Astrocyte (in vitro differentiated cells and primary cell): ENCODE measurements around the gene ARHGAP11A. TPM values are rescaled to one million over a fixed set of nuclear protein-coding genes. Genes with fewer than 3 reads are reported as not detected.

Source experiments
- DNase-seq: peaks from one replicate; pipeline ENCODE4 v3.0.0-alpha.2; 2010; ENCODE audit warnings: low read depth
- FAIRE-seq: peaks from 2 replicates; lab custom pipeline; 2011; peaks lifted over from hg19 to GRCh38; lab: Jason Lieb, UNC
- H2AFZ ChIP-seq: 2 replicates; pipeline ENCODE4 v1.6.0; 2012; ENCODE audit warnings: low read depth, low read length, inconsistent platforms
- H3K27ac ChIP-seq: 2 replicates; pipeline ENCODE4 v1.5.1; 2011; ENCODE audit warnings: low read depth, low read length, inconsistent platforms
- H3K27me3 ChIP-seq: 2 replicates; pipeline ENCODE4 v1.6.0; 2011; ENCODE audit warnings: low read length, inconsistent platforms; ENCODE audit not compliant: insufficient read depth
- H3K36me3 ChIP-seq: 2 replicates; pipeline ENCODE4 v1.5.1; 2011; ENCODE audit warnings: low read length, inconsistent platforms; ENCODE audit not compliant: insufficient read depth
- H3K4me1 ChIP-seq: 2 replicates; pipeline ENCODE4 v1.5.1; 2011; ENCODE audit warnings: low read length, inconsistent platforms; ENCODE audit not compliant: insufficient read depth
- H3K4me2 ChIP-seq: 2 replicates; pipeline ENCODE4 v1.6.0; 2012; ENCODE audit warnings: low read length, inconsistent platforms
- H3K4me3 ChIP-seq: 2 replicates; pipeline ENCODE4 v1.5.1; 2011; ENCODE audit warnings: low read depth, mild to moderate bottlenecking, low read length, inconsistent platforms; ENCODE audit not compliant: insufficient read depth
- H3K79me2 ChIP-seq: 2 replicates; pipeline ENCODE4 v1.6.0; 2012; ENCODE audit warnings: mild to moderate bottlenecking, low read length, inconsistent platforms; ENCODE audit not compliant: insufficient read depth
- H3K9ac ChIP-seq: 2 replicates; pipeline ENCODE4 v1.6.0; 2012; ENCODE audit warnings: mild to moderate bottlenecking, low read length, inconsistent platforms
- H3K9me3 ChIP-seq: 2 replicates; pipeline ENCODE4 v1.5.1; 2012; ENCODE audit warnings: low read depth, mild to moderate bottlenecking, low read length, inconsistent platforms; ENCODE audit not compliant: insufficient read depth
- H4K20me1 ChIP-seq: 2 replicates; pipeline ENCODE4 v1.6.0; 2012; ENCODE audit warnings: low read length, inconsistent platforms; ENCODE audit not compliant: insufficient read depth
- H3K27ac Mint-ChIP-seq: one replicate; pipeline ENCODE4 v1.8.0; 2021; ENCODE audit warnings: mild to moderate bottlenecking, mixed read lengths; ENCODE audit not compliant: unreplicated experiment
- H3K27me3 Mint-ChIP-seq: one replicate; pipeline ENCODE4 v1.8.0; 2021; ENCODE audit warnings: low read depth, mixed read lengths; ENCODE audit not compliant: unreplicated experiment
- H3K36me3 Mint-ChIP-seq: one replicate; pipeline ENCODE4 v1.8.0; 2021; ENCODE audit warnings: low read depth, mixed read lengths; ENCODE audit not compliant: unreplicated experiment
- H3K4me1 Mint-ChIP-seq: one replicate; pipeline ENCODE4 v1.8.0; 2021; ENCODE audit warnings: low read depth, mixed read lengths; ENCODE audit not compliant: unreplicated experiment
- H3K4me3 Mint-ChIP-seq: one replicate; pipeline ENCODE4 v1.8.0; 2021; ENCODE audit warnings: mild to moderate bottlenecking, moderate library complexity, mixed read lengths; ENCODE audit not compliant: unreplicated experiment
- H3K9me3 Mint-ChIP-seq: one replicate; pipeline ENCODE4 v1.8.0; 2021; ENCODE audit warnings: mild to moderate bottlenecking, mixed read lengths; ENCODE audit not compliant: unreplicated experiment
- CTCF ChIP-seq: IDR thresholded peaks from 2 replicates; pipeline ENCODE4 v1.5.1; 2011; ENCODE audit warnings: low read depth, mild to moderate bottlenecking, inconsistent platforms, low read length, moderate library complexity; ENCODE audit not compliant: insufficient read depth
- EZH2 ChIP-seq: IDR thresholded peaks from 2 replicates; pipeline ENCODE4 v1.6.1; 2012; ENCODE audit warnings: mild to moderate bottlenecking, low read length, inconsistent platforms; ENCODE audit not compliant: insufficient read depth
- total RNA-seq: library from RNA; stranded (reverse); gene quantifications from 2 replicates; pipeline ENCODE4 v1.2.1, GENCODE V29; 2021

Gene ARHGAP11A
- total RNA-seq, 1 donor from 2014 or later, result 15.5 TPM

- Histone ChIP-seq H3K27ac (no peak overlapping the region), H3K4me3 (no peak overlapping the region), H3K4me1 (peaks cover 4% of the 10 kb centered on the region), H3K4me2 (no peak overlapping the region), H3K36me3 (peaks cover 2% of the 10 kb centered on the region), H3K9ac (no peak overlapping the region), H4K20me1 (no peaks in the 10 kb centered on the region), H3K79me2 (no peaks in the 10 kb centered on the region), H3K9me3 (no peaks in the 10 kb centered on the region), H3K27me3 (no peaks in the 10 kb centered on the region), H2AFZ (no peak overlapping the region)
- TF ChIP-seq EZH2, result no peak
- TF ChIP-seq CTCF, result no peak
- H3K4me1 Mint-ChIP-seq, result peaks cover 7% of the 10 kb centered on the region
- H3K36me3 Mint-ChIP-seq, result no peaks in the 10 kb centered on the region
- DNase-seq (no peak), FAIRE-seq (no peak)
- H3K4me3 Mint-ChIP-seq, result no peak overlapping the region
- H3K27me3 Mint-ChIP-seq, result no peaks in the 10 kb centered on the region
- no peaks in the 10 kb centered on the region for H3K9me3 Mint-ChIP-seq
- no peak overlapping the region for H3K27ac Mint-ChIP-seq
Observed at GRCh38 chr15:32643907-32644445, 28.7 kb downstream of the ARHGAP11A start.

DNA sequence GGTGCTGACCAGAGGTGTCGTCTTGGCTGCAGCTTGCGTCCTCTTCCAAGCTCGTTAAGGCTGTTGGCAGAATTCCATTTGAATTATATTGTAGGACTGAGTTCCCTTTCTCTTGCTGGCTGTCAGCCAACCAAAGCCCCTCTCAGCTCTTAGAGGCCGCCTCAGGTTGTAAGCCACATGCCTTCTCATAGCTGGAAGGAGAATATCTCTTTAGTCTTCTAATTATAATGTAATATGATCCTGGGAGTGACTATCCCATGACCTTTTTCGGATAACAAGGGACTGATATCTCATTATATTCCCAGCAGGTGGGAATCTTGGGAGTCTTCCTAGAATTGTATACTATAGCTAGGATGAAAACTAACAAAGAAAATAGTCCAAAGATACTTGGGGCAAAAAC is 31.0 kb downstream of the ARHGAP11A start:
- H3K9ac ChIP-seq, result no peak overlapping the region
- FAIRE-seq, result no peak
- Mint-ChIP-seq H3K4me3 (no peak overlapping the region), H3K9me3 (no peaks in the 10 kb centered on the region), H3K27me3 (no peaks in the 10 kb centered on the region), H3K27ac (no peak overlapping the region), H3K4me1 (peaks cover 7% of the 10 kb centered on the region), H3K36me3 (no peaks in the 10 kb centered on the region)
- no peaks in the 10 kb centered on the region for H3K36me3 ChIP-seq
- no peaks in the 10 kb centered on the region for H3K9me3 ChIP-seq
- TF ChIP-seq CTCF (no peak), EZH2 (no peak)
- H4K20me1 ChIP-seq, result no peaks in the 10 kb centered on the region
- no peaks in the 10 kb centered on the region for H3K79me2 ChIP-seq
- H3K27me3 ChIP-seq, result no peaks in the 10 kb centered on the region
- H3K27ac ChIP-seq, result no peak overlapping the region
- no peak overlapping the region for H3K4me2 ChIP-seq
- peaks cover 4% of the 10 kb centered on the region for H3K4me1 ChIP-seq
- no peak overlapping the region for H2AFZ ChIP-seq
- DNase-seq, result no peak
- no peak overlapping the region for H3K4me3 ChIP-seq

- no peaks in the 10 kb centered on the region for H3K9me3 Mint-ChIP-seq
Observed at GRCh38 chr15:32649342-32649741, 34.0 kb downstream of the ARHGAP11A start.

More at GRCh38 chr15:32649342-32649741, 34.0 kb downstream of the ARHGAP11A start:
- FAIRE-seq, result no peak
- Mint-ChIP-seq H3K4me3 (no peak overlapping the region), H3K36me3 (no peaks in the 10 kb centered on the region), H3K27ac (no peak overlapping the region), H3K27me3 (no peaks in the 10 kb centered on the region), H3K4me1 (peaks cover 12% of the 10 kb centered on the region)
- Histone ChIP-seq H3K79me2 (no peaks in the 10 kb centered on the region), H3K27me3 (no peaks in the 10 kb centered on the region), H2AFZ (no peak overlapping the region), H3K4me3 (no peak overlapping the region), H3K9me3 (no peaks in the 10 kb centered on the region), H3K27ac (no peak overlapping the region), H3K4me1 (no peaks in the 10 kb centered on the region), H4K20me1 (no peaks in the 10 kb centered on the region), H3K4me2 (no peak overlapping the region), H3K36me3 (no peaks in the 10 kb centered on the region), H3K9ac (no peak overlapping the region)
- no peak for DNase-seq
- TF ChIP-seq EZH2, result no peak
- peak; percentile 57 for TF ChIP-seq CTCF
